ENCODE data around the gene RSRC1.
"Not testable (repeated sequence)": the region's sequence is repeated elsewhere in the genome, so short reads cannot be mapped to it uniquely, and the experiment has no call there.

Gene RSRC1

GRCh38 chr3:158506456-158506855 is 396.6 kb downstream of the RSRC1 start:
- H3K27ac ChIP-seq (ENCODE audit: low read depth, low read length) = no peak overlapping the region
- no peaks in the 10 kb centered on the region for H3K36me3 ChIP-seq (ENCODE audit: insufficient read depth, low read length)
- H3K27me3 ChIP-seq (ENCODE audit: insufficient read depth, low read length) = no peaks in the 10 kb centered on the region
- no peaks in the 10 kb centered on the region for H3K4me1 ChIP-seq (ENCODE audit: insufficient read depth, low read length)
- 98% methylated on average over 5 of the region's 5 CpGs for WGBS
- H3K4me3 ChIP-seq (ENCODE audit: low read length) = no peak overlapping the region
- H3K9me3 ChIP-seq (ENCODE audit: insufficient read depth, low read depth, low read length) = 0 out of 2 replicates have a peak, but pooled peaks cover 3% of the 10 kb centered on the region
- H3K9ac ChIP-seq (ENCODE audit: low read depth, low read length) = no peak overlapping the region

GRCh38 chr3:158508481-158508880 is 398.6 kb downstream of the RSRC1 start:
- Histone ChIP-seq H3K36me3 (ENCODE audit: insufficient read depth, low read length) (no peaks in the 10 kb centered on the region), H3K4me3 (ENCODE audit: low read length) (no peak overlapping the region), H3K4me1 (ENCODE audit: insufficient read depth, low read length) (no peaks in the 10 kb centered on the region), H3K27ac (ENCODE audit: low read depth, low read length) (no peak overlapping the region), H3K9me3 (ENCODE audit: insufficient read depth, low read depth, low read length) (0 out of 2 replicates have a peak, but pooled peaks cover 3% of the 10 kb centered on the region), H3K27me3 (ENCODE audit: insufficient read depth, low read length) (no peaks in the 10 kb centered on the region), H3K9ac (ENCODE audit: low read depth, low read length) (no peak overlapping the region)
- 94% methylated on average over 5 of the region's 7 CpGs for WGBS

- H3K4me1 ChIP-seq (ENCODE audit: insufficient read depth, low read length) = no peaks in the 10 kb centered on the region
- no peaks in the 10 kb centered on the region for H3K27me3 ChIP-seq (ENCODE audit: insufficient read depth, low read length)
- no peaks in the 10 kb centered on the region for H3K36me3 ChIP-seq (ENCODE audit: insufficient read depth, low read length)
- H3K27ac ChIP-seq (ENCODE audit: low read depth, low read length) = no peak overlapping the region
- H3K9me3 ChIP-seq (ENCODE audit: insufficient read depth, low read depth, low read length) = 0 out of 2 replicates have a peak, but pooled peaks cover 3% of the 10 kb centered on the region
- WGBS = 100% methylated on average over 1 of the region's 1 CpG
- no peak overlapping the region for H3K9ac ChIP-seq (ENCODE audit: low read depth, low read length)
- no peak overlapping the region for H3K4me3 ChIP-seq (ENCODE audit: low read length)
Measured at GRCh38 chr3:158509891-158510290, 400.0 kb downstream of the RSRC1 start.

GRCh38 chr3:158516729-158517128 is 406.8 kb downstream of the RSRC1 start:
- not testable (repeated sequence) for H3K9ac ChIP-seq (ENCODE audit: low read depth, low read length); H3K4me3 ChIP-seq (ENCODE audit: low read length); H3K27ac ChIP-seq (ENCODE audit: low read depth, low read length); H3K36me3 ChIP-seq (ENCODE audit: insufficient read depth, low read length); H3K4me1 ChIP-seq (ENCODE audit: insufficient read depth, low read length); H3K27me3 ChIP-seq (ENCODE audit: insufficient read depth, low read length); H3K9me3 ChIP-seq (ENCODE audit: insufficient read depth, low read depth, low read length)
- 92% methylated on average over 22 of the region's 22 CpGs for WGBS

- no peaks in the 10 kb centered on the region for H3K4me1 ChIP-seq (ENCODE audit: insufficient read depth, low read length)
- no peaks in the 10 kb centered on the region for H3K36me3 ChIP-seq (ENCODE audit: insufficient read depth, low read length)
- H3K27me3 ChIP-seq (ENCODE audit: insufficient read depth, low read length) = no peaks in the 10 kb centered on the region
- 86% methylated on average over 1 of the region's 1 CpG for WGBS
- peaks cover 9% of the 10 kb centered on the region for H3K9me3 ChIP-seq (ENCODE audit: insufficient read depth, low read depth, low read length)
- no peak overlapping the region for H3K27ac ChIP-seq (ENCODE audit: low read depth, low read length)
- no peak overlapping the region for H3K4me3 ChIP-seq (ENCODE audit: low read length)
- H3K9ac ChIP-seq (ENCODE audit: low read depth, low read length) = no peak overlapping the region
Measured at GRCh38 chr3:158519776-158520175, 409.9 kb downstream of the RSRC1 start.

- H3K27me3 ChIP-seq (ENCODE audit: insufficient read depth, low read length) = no peaks in the 10 kb centered on the region
- no peak overlapping the region for H3K27ac ChIP-seq (ENCODE audit: low read depth, low read length)
- no peak overlapping the region for H3K4me3 ChIP-seq (ENCODE audit: low read length)
- no peaks in the 10 kb centered on the region for H3K36me3 ChIP-seq (ENCODE audit: insufficient read depth, low read length)
- no peaks in the 10 kb centered on the region for H3K4me1 ChIP-seq (ENCODE audit: insufficient read depth, low read length)
- no peak overlapping the region for H3K9ac ChIP-seq (ENCODE audit: low read depth, low read length)
- peaks cover 9% of the 10 kb centered on the region for H3K9me3 ChIP-seq (ENCODE audit: insufficient read depth, low read depth, low read length)
Measured at GRCh38 chr3:158520433-158520832, 410.5 kb downstream of the RSRC1 start.

GRCh38 chr3:158522221-158523136 is 412.6 kb downstream of the RSRC1 start:
- H3K4me3 ChIP-seq (ENCODE audit: low read length) = no peak overlapping the region
- no peaks in the 10 kb centered on the region for H3K27me3 ChIP-seq (ENCODE audit: insufficient read depth, low read length)
- no peaks in the 10 kb centered on the region for H3K36me3 ChIP-seq (ENCODE audit: insufficient read depth, low read length)
- no peak overlapping the region for H3K9ac ChIP-seq (ENCODE audit: low read depth, low read length)
- no peaks in the 10 kb centered on the region for H3K4me1 ChIP-seq (ENCODE audit: insufficient read depth, low read length)
- H3K9me3 ChIP-seq (ENCODE audit: insufficient read depth, low read depth, low read length) = peaks cover under 1% of the 10 kb centered on the region
- WGBS = 94% methylated on average over 3 of the region's 4 CpGs
- no peak overlapping the region for H3K27ac ChIP-seq (ENCODE audit: low read depth, low read length)

- Histone ChIP-seq H3K36me3 (ENCODE audit: insufficient read depth, low read length) (no peaks in the 10 kb centered on the region), H3K4me3 (ENCODE audit: low read length) (no peak overlapping the region), H3K9ac (ENCODE audit: low read depth, low read length) (no peak overlapping the region), H3K4me1 (ENCODE audit: insufficient read depth, low read length) (no peaks in the 10 kb centered on the region), H3K9me3 (ENCODE audit: insufficient read depth, low read depth, low read length) (no peaks in the 10 kb centered on the region), H3K27ac (ENCODE audit: low read depth, low read length) (no peak overlapping the region), H3K27me3 (ENCODE audit: insufficient read depth, low read length) (no peaks in the 10 kb centered on the region)
- WGBS = 94% methylated on average over 7 of the region's 7 CpGs
Measured at GRCh38 chr3:158528076-158528674, 418.3 kb downstream of the RSRC1 start.

GRCh38 chr3:158531334-158531733 is 421.4 kb downstream of the RSRC1 start:
- Histone ChIP-seq H3K4me1 (ENCODE audit: insufficient read depth, low read length) (no peaks in the 10 kb centered on the region), H3K36me3 (ENCODE audit: insufficient read depth, low read length) (no peaks in the 10 kb centered on the region), H3K9ac (ENCODE audit: low read depth, low read length) (no peak overlapping the region), H3K9me3 (ENCODE audit: insufficient read depth, low read depth, low read length) (no peaks in the 10 kb centered on the region), H3K4me3 (ENCODE audit: low read length) (no peak overlapping the region), H3K27ac (ENCODE audit: low read depth, low read length) (no peak overlapping the region), H3K27me3 (ENCODE audit: insufficient read depth, low read length) (no peaks in the 10 kb centered on the region)
- WGBS = 97% methylated on average over 5 of the region's 5 CpGs

GRCh38 chr3:158532099-158532734 is 422.3 kb downstream of the RSRC1 start:
- H3K9me3 ChIP-seq (ENCODE audit: insufficient read depth, low read depth, low read length) = no peaks in the 10 kb centered on the region
- no peaks in the 10 kb centered on the region for H3K4me1 ChIP-seq (ENCODE audit: insufficient read depth, low read length)
- no peak overlapping the region for H3K27ac ChIP-seq (ENCODE audit: low read depth, low read length)
- no peak overlapping the region for H3K9ac ChIP-seq (ENCODE audit: low read depth, low read length)
- H3K36me3 ChIP-seq (ENCODE audit: insufficient read depth, low read length) = no peaks in the 10 kb centered on the region
- no peaks in the 10 kb centered on the region for H3K27me3 ChIP-seq (ENCODE audit: insufficient read depth, low read length)
- no peak overlapping the region for H3K4me3 ChIP-seq (ENCODE audit: low read length)

GRCh38 chr3:158535918-158536317 is 426.0 kb downstream of the RSRC1 start:
- WGBS = no CpG with 5 or more reads among the region's 2 CpGs
- Histone ChIP-seq H3K9me3 (ENCODE audit: insufficient read depth, low read depth, low read length) (no peaks in the 10 kb centered on the region), H3K27me3 (ENCODE audit: insufficient read depth, low read length) (no peaks in the 10 kb centered on the region), H3K27ac (ENCODE audit: low read depth, low read length) (no peak overlapping the region), H3K36me3 (ENCODE audit: insufficient read depth, low read length) (no peaks in the 10 kb centered on the region), H3K9ac (ENCODE audit: low read depth, low read length) (no peak overlapping the region), H3K4me1 (ENCODE audit: insufficient read depth, low read length) (no peaks in the 10 kb centered on the region), H3K4me3 (ENCODE audit: low read length) (no peak overlapping the region)

Data from HUES64 (cell line).